Lower leg skin (tissue), 3 donors: ENCODE measurements around the gene RHO.

ENCODE experiments used
- POLR2A ChIP-seq, 2 donors: fragments of 450-650 bp; IDR thresholded peaks; one replicate each; pipeline ENCODE4 v1.6.1; 2016 to 2017; ENCODE audit warnings: antibody characterized with exemption in 2 of 2, mild to moderate bottlenecking in 1 of 2, moderate library complexity in 1 of 2
- TF ChIP-seq, protein P1 (sequence below), 3 donors: fragments of 450-650 bp; IDR thresholded peaks; one replicate each; pipeline ENCODE4 v1.5.1; 2016; ENCODE audit warnings: antibody characterized with exemption in 3 of 3, mild to moderate bottlenecking in 3 of 3, moderate library complexity in 2 of 3

GRCh38 chr3:129558772-129559564 is 30.5 kb downstream of the RHO start:
- TF ChIP-seq, protein P1, sequence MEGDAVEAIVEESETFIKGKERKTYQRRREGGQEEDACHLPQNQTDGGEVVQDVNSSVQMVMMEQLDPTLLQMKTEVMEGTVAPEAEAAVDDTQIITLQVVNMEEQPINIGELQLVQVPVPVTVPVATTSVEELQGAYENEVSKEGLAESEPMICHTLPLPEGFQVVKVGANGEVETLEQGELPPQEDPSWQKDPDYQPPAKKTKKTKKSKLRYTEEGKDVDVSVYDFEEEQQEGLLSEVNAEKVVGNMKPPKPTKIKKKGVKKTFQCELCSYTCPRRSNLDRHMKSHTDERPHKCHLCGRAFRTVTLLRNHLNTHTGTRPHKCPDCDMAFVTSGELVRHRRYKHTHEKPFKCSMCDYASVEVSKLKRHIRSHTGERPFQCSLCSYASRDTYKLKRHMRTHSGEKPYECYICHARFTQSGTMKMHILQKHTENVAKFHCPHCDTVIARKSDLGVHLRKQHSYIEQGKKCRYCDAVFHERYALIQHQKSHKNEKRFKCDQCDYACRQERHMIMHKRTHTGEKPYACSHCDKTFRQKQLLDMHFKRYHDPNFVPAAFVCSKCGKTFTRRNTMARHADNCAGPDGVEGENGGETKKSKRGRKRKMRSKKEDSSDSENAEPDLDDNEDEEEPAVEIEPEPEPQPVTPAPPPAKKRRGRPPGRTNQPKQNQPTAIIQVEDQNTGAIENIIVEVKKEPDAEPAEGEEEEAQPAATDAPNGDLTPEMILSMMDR (IDR thresholded peaks at IDR 0.05), result no peak
- no peak for TF ChIP-seq POLR2A (IDR thresholded peaks at IDR 0.05)
